D721Med (cell line): ENCODE results near the gene RSPH9.

Experiments
- DNase-seq: peaks from one replicate; pipeline ENCODE4 v3.0.0; 2011; ENCODE audit warnings: low spot score; ENCODE audit not compliant: insufficient read length
- FAIRE-seq: peaks from 2 replicates; lab custom pipeline; 2011; peaks lifted over from hg19 to GRCh38; lab: Jason Lieb, UNC
- TF ChIP-seq, protein P1 (sequence below): IDR thresholded peaks from 2 replicates; pipeline ENCODE4 v1.5.1; 2012; ENCODE audit warnings: mild to moderate bottlenecking, control low read depth; ENCODE audit not compliant: insufficient read depth; ENCODE audit errors: missing control alignments

RSPH9 gene

DNA sequence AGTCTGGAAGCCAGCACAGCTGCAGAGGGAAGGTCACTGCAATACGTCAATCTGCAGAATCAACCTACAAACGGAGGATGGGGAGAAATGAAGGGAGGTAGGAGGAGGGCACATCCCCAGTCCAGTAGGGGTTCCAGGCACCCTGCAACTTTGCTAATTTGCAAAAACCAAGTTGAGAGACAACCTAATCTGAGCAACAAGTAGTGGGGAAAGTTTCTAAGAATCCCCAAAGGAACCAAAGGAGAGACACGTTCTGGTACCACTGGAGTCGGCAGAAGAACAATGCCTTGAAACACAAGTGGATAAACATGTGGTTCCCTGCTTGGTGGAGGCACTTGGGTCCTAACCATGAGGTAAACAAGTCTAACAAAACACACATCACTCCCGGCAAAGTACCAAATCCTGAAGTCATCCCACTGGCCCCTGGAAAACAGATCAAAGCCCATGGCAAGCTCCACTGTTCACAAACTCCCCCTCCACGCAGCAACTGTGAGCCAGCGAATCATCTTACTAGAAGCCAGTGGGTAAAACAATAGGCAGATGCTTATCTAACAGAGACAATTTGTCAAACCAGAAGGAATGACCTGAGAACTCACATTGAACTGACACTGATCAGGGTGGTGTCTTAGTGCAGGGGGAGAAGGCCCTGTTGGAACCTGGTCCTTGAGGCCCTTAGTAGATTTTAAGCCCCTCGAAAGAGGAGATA, 38.0 kb downstream of the RSPH9 start:
- DNase-seq (no peak), FAIRE-seq (no peak)
- TF ChIP-seq, protein P1, sequence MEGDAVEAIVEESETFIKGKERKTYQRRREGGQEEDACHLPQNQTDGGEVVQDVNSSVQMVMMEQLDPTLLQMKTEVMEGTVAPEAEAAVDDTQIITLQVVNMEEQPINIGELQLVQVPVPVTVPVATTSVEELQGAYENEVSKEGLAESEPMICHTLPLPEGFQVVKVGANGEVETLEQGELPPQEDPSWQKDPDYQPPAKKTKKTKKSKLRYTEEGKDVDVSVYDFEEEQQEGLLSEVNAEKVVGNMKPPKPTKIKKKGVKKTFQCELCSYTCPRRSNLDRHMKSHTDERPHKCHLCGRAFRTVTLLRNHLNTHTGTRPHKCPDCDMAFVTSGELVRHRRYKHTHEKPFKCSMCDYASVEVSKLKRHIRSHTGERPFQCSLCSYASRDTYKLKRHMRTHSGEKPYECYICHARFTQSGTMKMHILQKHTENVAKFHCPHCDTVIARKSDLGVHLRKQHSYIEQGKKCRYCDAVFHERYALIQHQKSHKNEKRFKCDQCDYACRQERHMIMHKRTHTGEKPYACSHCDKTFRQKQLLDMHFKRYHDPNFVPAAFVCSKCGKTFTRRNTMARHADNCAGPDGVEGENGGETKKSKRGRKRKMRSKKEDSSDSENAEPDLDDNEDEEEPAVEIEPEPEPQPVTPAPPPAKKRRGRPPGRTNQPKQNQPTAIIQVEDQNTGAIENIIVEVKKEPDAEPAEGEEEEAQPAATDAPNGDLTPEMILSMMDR, result no peak

GRCh38 chr6:43683708-43684455, 39.0 kb downstream of the RSPH9 start:
- FAIRE-seq (no peak), DNase-seq (no peak)
- TF ChIP-seq, protein P1, result no peak

GRCh38 chr6:43687079-43687436, 42.2 kb downstream of the RSPH9 start:
- FAIRE-seq, result no peak
- no peak for DNase-seq
- TF ChIP-seq, protein P1, result no peak

DNA sequence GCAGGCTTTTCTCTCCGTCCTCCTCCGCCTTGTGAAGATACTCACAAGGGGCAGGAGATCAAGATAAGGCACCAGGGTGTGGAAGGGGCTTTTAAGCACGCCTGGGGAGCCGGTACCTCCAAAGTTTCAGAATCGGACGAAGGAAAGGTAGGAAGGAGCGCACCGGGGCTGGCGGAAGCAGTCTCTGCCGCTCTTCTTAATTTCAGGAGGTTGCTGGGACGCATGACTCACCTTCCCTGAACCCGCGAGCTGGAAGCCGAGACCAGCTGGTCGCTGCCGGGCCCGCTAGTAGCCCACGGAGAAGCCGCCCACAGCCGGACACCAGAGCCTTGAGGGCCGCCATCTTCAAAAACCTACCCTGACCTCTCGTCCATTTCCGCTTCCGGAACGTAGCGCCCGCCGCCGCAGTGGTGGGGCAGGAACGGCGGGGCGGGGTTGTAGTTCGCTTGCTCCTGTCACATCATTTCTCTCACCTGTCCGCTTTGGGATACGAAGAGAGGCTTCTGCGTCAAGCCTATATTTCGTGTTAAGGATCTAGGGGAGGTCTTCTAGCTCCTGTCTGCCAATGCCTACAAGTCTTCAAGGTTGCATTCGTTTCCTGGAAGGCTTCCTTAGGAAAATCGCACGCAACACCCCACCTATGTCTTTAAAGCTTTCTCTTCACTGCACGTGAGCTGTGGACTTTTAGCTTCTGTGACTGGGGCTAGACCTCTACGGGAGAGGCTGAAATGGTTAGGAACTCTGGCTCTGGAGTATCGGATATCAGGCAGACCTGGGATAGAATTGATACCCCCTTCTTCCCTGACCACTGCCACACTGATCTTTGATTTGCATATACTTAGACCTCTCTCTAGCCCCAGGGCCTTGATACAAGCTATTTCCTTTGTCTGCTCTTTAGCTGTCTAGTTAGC, 42.9 kb downstream of the RSPH9 start, which contains the start of gene MRPS18A:
Gene MRPS18A (minus strand): TSS at position 355 of the 911 bp plus-strand sequence. CDS start 12 bp downstream, at position 343.
- peak; percentile 88 for DNase-seq
- TF ChIP-seq, protein P1, result no peak
- FAIRE-seq, result no peak

- TF ChIP-seq, protein P1, result no peak
- no peak for FAIRE-seq
- DNase-seq, result no peak
Measured at GRCh38 chr6:43689421-43689820, 44.6 kb downstream of the RSPH9 start.

- DNase-seq, result no peak
- TF ChIP-seq, protein P1, result no peak
- FAIRE-seq, result no peak
Measured at GRCh38 chr6:43695215-43695966, 50.6 kb downstream of the RSPH9 start.
